HG02973 (cell line): Measurements from ENCODE around the gene KIF6.

ENCODE experiments used
- ATAC-seq: cut with Tn5 transposase; IDR thresholded peaks from one replicate; pipeline ENCODE4 v1.9.1; 2021; ENCODE audit warnings: moderate library complexity; ENCODE audit not compliant: unreplicated experiment

Gene KIF6

GRCh38 chr6:39424831-39425230, 300.4 kb downstream of the KIF6 start:
- no peak for ATAC-seq

- no peak for ATAC-seq
Measured at GRCh38 chr6:39422238-39422637, 303.0 kb downstream of the KIF6 start.

- no peak for ATAC-seq
Measured at GRCh38 chr6:39421383-39422225, 303.6 kb downstream of the KIF6 start.

GRCh38 chr6:39420300-39421265, 304.6 kb downstream of the KIF6 start:
- ATAC-seq, result no peak

- no peak for ATAC-seq
Measured at GRCh38 chr6:39419607-39420006, 305.6 kb downstream of the KIF6 start.

- ATAC-seq, result no peak
Measured at GRCh38 chr6:39417440-39417839, 307.8 kb downstream of the KIF6 start.

GRCh38 chr6:39416728-39417127, 308.5 kb downstream of the KIF6 start:
- no peak for ATAC-seq

- ATAC-seq, result no peak
Measured at GRCh38 chr6:39416026-39416425, 309.2 kb downstream of the KIF6 start.

GRCh38 chr6:39415482-39415881, 309.7 kb downstream of the KIF6 start:
- ATAC-seq, result no peak

- no peak for ATAC-seq
Measured at GRCh38 chr6:39411465-39411864, 313.7 kb downstream of the KIF6 start.

GRCh38 chr6:39411001-39411400, 314.2 kb downstream of the KIF6 start:
- ATAC-seq, result no peak

GRCh38 chr6:39409889-39410288, 315.3 kb downstream of the KIF6 start:
- no peak for ATAC-seq

- peak; percentile 72 for ATAC-seq
Measured at GRCh38 chr6:39407446-39407993, 317.7 kb downstream of the KIF6 start.

- ATAC-seq, result no peak
Measured at GRCh38 chr6:39404312-39404711, 320.9 kb downstream of the KIF6 start.

- ATAC-seq, result no peak
Measured at GRCh38 chr6:39403304-39403703, 321.9 kb downstream of the KIF6 start.

- ATAC-seq, result no peak
Measured at GRCh38 chr6:39402239-39402751, 322.9 kb downstream of the KIF6 start.

GRCh38 chr6:39401376-39401775, 323.8 kb downstream of the KIF6 start:
- no peak for ATAC-seq

GRCh38 chr6:39400026-39400425, 325.2 kb downstream of the KIF6 start:
- ATAC-seq, result no peak

- no peak for ATAC-seq
Measured at GRCh38 chr6:39396854-39397253, 328.4 kb downstream of the KIF6 start.

- no peak for ATAC-seq
Measured at GRCh38 chr6:39393075-39393474, 332.1 kb downstream of the KIF6 start.

GRCh38 chr6:39391182-39391581, 334.0 kb downstream of the KIF6 start:
- ATAC-seq, result no peak

GRCh38 chr6:39389484-39389767, 335.8 kb downstream of the KIF6 start:
- ATAC-seq, result no peak
